MCF 10A (cell line): ENCODE results near the gene PRAC1. TPM values are rescaled to one million over a fixed set of nuclear protein-coding genes. Genes with fewer than 3 reads are reported as not detected.

Source experiments
- BruUV-seq: library from RNA; stranded (reverse); fragments of 400-500 nt; replicated peaks from 2 replicates; lab custom pipeline; 2021; lab: Mats Ljungman, UMichigan
- CTCF ChIA-PET: fragments of 300-600 bp; sonication (Branson Sonifier 250); formaldehyde crosslinking; extraction: SDS; loops from one replicate; lab custom pipeline; 2021; ENCODE audit warnings: antibody characterized with exemption, inconsistent platforms; lab: Yijun Ruan, JAX
- POLR2A ChIA-PET: fragments of 300-600, 350-650 bp; sonication (Branson Sonifier 250); formaldehyde crosslinking; extraction: SDS; loops from one replicate; lab custom pipeline; 2020; ENCODE audit warnings: antibody characterized with exemption, inconsistent platforms; lab: Yijun Ruan, JAX
- DNase-seq: peaks from one replicate; pipeline ENCODE4 v3.0.0-alpha.2; 2018; ENCODE audit not compliant: unreplicated experiment
- H3K27ac Mint-ChIP-seq: one replicate; pipeline ENCODE4 v1.8.0; 2022; ENCODE audit warnings: mild to moderate bottlenecking, low read depth, mixed read lengths; ENCODE audit not compliant: unreplicated experiment
- H3K27me3 Mint-ChIP-seq: one replicate; pipeline ENCODE4 v1.8.0; 2022; ENCODE audit warnings: mixed read lengths; ENCODE audit not compliant: insufficient read depth, unreplicated experiment
- H3K36me3 Mint-ChIP-seq: one replicate; pipeline ENCODE4 v1.8.0; 2022; ENCODE audit warnings: mild to moderate bottlenecking, moderate library complexity, mixed read lengths; ENCODE audit not compliant: insufficient read depth, unreplicated experiment
- H3K4me1 Mint-ChIP-seq: one replicate; pipeline ENCODE4 v1.8.0; 2022; ENCODE audit warnings: mixed read lengths; ENCODE audit not compliant: insufficient read depth, unreplicated experiment
- H3K4me3 Mint-ChIP-seq: one replicate; pipeline ENCODE4 v1.8.0; 2022; ENCODE audit warnings: mild to moderate bottlenecking, moderate library complexity, mixed read lengths; ENCODE audit not compliant: unreplicated experiment
- H3K9me3 Mint-ChIP-seq: one replicate; pipeline ENCODE4 v1.8.0; 2022; ENCODE audit warnings: mixed read lengths; ENCODE audit not compliant: unreplicated experiment
- CTCF ChIP-seq: fragments of 200-600 bp; IDR thresholded peaks from one replicate; pipeline ENCODE4 v1.8.0; 2022; ENCODE audit warnings: antibody characterized with exemption, mild to moderate bottlenecking; ENCODE audit not compliant: unreplicated experiment
- intact Hi-C: fragments of 100-400 bp; cut with micrococcal nuclease; formaldehyde crosslinking; loops from 2 replicates; pipeline ENCODE4 v1.14.1; 2022
- total RNA-seq: library from RNA; stranded (reverse); gene quantifications from 2 replicates; pipeline ENCODE4 v1.2.3, GENCODE V29; 2022

PRAC1 gene
- total RNA-seq, 1 experiment from 2014 or later = not detected

GRCh38 chr17:48729335-48730239 is 7.3 kb upstream of the PRAC1 start:
- no peak for DNase-seq
- no peaks in the 10 kb centered on the region for H3K9me3 Mint-ChIP-seq
- ChIA-PET CTCF (interaction anchor here (0.9 kb wide), 1 partner anchor 61 kb away, joined by 3 read pairs; no protein-coding TSS in a partner anchor), POLR2A (interaction anchor here (0.7 kb wide), 1 partner anchor 15 kb away, joined by 3 read pairs; no protein-coding TSS in a partner anchor)
- intact Hi-C loops = no loop called here
- H3K36me3 Mint-ChIP-seq = no peaks in the 10 kb centered on the region
- TF ChIP-seq CTCF = no peak
- no peak overlapping the region for H3K27ac Mint-ChIP-seq
- H3K4me1 Mint-ChIP-seq = peaks cover 7% of the 10 kb centered on the region
- no TSS peak for BruUV-seq
- H3K27me3 Mint-ChIP-seq = peaks cover 100% of the 10 kb centered on the region
- no peak overlapping the region for H3K4me3 Mint-ChIP-seq

GRCh38 chr17:48728232-48729231 is 6.2 kb upstream of the PRAC1 start, which contains the start of gene HOXB13:
TSS of gene HOXB13 (minus strand) at chr17:48728750. CDS start at chr17:48728593, 157 bp downstream.
- POLR2A ChIA-PET = interaction anchor here (0.6 to 1.1 kb wide), 3 partner anchors 13 to 64 kb away, joined by 3 read pairs; no protein-coding TSS in a partner anchor
- CTCF ChIA-PET = interaction anchor here (0.5 to 1.4 kb wide), 8 partner anchors 10 to 562 kb away, joined by 3 to 4 read pairs (median 3); no protein-coding TSS in a partner anchor
- BruUV-seq = no TSS peak
- peaks cover 97% of the 10 kb centered on the region for H3K27me3 Mint-ChIP-seq
- H3K9me3 Mint-ChIP-seq = no peaks in the 10 kb centered on the region
- H3K27ac Mint-ChIP-seq = no peak within 1 kb of the TSS
- no peaks in the 10 kb centered on the region for H3K36me3 Mint-ChIP-seq
- intact Hi-C loops = no loop called here
- no peak for DNase-seq
- no peak for TF ChIP-seq CTCF
- peaks cover 11% of the 10 kb centered on the region for H3K4me1 Mint-ChIP-seq
- peak within 1 kb of the TSS; percentile 38 for H3K4me3 Mint-ChIP-seq

- no TSS peak for BruUV-seq
- intact Hi-C loops = no loop called here
- Mint-ChIP-seq H3K4me3 (no peak overlapping the region), H3K27me3 (peaks cover 88% of the 10 kb centered on the region), H3K36me3 (no peaks in the 10 kb centered on the region), H3K9me3 (no peaks in the 10 kb centered on the region), H3K27ac (no peak overlapping the region), H3K4me1 (peaks cover 11% of the 10 kb centered on the region)
- CTCF ChIA-PET = interaction anchor here (0.5 to 5.0 kb wide), 8 partner anchors 48 to 563 kb away, joined by 3 to 26 read pairs (median 3); no protein-coding TSS in a partner anchor
- POLR2A ChIA-PET = interaction anchor here (1.1 kb wide), 1 partner anchor 62 kb away, joined by 3 read pairs; no protein-coding TSS in a partner anchor
- no peak for TF ChIP-seq CTCF
- DNase-seq = no peak
Observed at GRCh38 chr17:48727415-48728175, 5.3 kb upstream of the PRAC1 start.
